Stimulated activated CD4-positive, alpha-beta T cell treated with anti-CD3 and anti-CD28 coated beads, Interleukin-12 subunit alpha, Interleukin-12 subunit beta, amount 100 ng/mL, for 48 hours (primary cell): ENCODE data around the gene ACTR2.
A peak's percentile ranks its signal among the peaks of the same experiment; 100 is the strongest.
"Not testable (repeated sequence)": the region's sequence is repeated elsewhere in the genome, so short reads cannot be mapped to it uniquely, and the experiment has no call there.

Source experiments
- DNase-seq, 3 donors: peaks; one replicate each; pipeline ENCODE4 v3.0.0-alpha.2; 2020; ENCODE audit warnings: low read depth in 2 of 3, low spot score in 1 of 3

ACTR2 gene

DNA sequence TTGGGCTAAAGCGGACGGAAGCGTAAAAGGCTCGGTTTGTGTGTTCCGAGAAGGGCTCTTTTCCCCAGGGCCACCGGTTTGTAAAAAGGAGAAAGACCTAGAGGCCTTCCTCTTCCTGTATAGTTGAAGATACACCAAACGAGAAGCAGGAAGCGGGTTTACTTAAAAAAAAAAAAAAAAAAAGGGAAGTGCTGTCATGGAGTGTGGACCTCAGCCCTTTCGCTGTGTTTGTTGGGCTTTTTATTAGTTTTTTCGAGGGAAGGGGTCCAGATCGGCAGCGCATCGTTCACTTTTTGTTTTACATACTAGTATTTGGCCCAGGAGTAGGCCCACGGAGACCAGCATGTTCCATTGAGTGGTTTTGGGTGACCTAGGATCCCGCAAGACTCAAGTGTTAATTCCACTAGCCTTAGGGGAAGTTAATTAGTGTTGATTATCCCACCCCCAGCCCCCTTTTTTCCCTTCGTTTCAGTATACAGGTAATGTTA, 676 bp downstream of the ACTR2 start:
- peak in 1 of 3 donors; percentile 38 for DNase-seq

- DNase-seq = no peak
Observed at GRCh38 chr2:65231121-65231520, 3.5 kb downstream of the ACTR2 start.

- peak in 1 of 3 donors; percentile 3 for DNase-seq
Observed at GRCh38 chr2:65231892-65232477, 4.4 kb downstream of the ACTR2 start.

DNA sequence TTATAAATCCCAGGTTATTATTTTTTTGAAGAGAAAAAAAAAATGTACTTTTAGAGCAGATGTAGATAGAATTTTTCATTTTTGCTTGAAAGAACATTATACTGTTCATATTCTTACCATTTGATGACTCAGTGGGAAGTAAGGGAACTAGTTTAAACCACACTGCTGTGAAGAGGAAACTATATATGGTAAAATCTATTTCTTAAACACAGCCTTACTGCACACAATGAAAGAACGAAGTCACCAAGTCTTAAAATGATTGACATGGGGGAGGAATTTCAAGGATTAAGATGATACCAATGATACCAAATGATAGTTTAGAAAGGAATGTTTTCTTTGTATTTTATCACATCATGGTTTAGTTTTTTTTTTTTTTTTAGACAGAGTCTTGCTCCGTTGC, 5.0 kb downstream of the ACTR2 start:
- DNase-seq = no peak

DNA sequence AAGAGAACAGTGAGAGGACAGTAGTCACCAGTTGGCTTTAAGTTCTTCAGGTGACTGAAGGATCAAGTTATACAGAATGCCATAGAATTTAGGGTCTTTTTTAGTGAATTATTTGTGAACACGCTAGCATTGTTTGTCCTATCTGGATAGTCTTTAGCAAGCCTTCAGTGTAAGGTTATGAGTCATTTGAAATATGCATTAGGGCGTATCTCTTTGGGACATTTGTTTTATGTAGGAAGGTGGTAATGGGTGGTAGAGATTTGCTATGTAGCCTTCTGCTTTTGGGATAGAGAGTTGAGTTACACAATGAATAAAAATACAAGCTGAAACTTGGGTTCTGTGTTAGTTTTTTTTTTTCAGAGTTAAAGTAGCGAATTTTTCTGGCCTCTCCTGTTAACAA, 13.0 kb downstream of the ACTR2 start:
- DNase-seq = no peak

DNA sequence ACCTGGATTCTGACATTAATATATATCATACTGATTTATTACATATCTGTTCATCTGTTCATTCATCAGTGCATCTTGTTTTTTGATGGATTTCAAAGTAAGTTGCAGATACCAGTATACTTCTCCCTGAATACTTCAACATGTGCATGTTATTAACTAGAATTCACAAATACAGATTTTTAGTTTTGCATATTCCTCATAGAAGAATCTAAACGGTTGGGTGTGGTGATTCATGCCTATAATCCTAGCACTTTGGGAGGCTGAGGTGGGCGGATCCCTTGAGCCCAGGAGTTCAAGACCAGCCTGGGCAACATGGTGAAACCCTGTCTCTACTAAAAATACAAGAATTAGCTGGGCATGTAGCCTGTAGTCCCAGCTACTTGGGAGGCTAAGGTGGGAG, 16.8 kb downstream of the ACTR2 start:
- DNase-seq = not testable (repeated sequence)

DNA sequence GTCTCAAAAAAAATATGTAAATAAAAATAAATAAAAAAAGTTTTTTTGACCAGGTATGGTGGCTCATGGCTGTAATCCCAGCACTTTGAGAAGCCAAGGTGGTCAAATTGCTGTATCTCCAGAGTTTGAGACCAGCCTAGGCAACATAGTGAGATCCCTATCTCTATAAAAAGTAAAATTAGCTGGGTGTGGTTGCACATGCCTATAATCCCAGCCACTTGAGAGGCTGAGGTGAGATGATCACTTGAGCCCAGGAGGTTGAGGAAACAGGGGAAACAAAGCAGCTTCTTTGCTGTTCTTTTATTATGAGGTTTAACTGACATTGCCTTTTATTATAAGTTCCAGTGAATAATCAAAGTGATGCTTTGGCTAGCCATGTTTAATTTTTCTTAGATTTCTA, 25.0 kb downstream of the ACTR2 start:
- no peak for DNase-seq

- DNase-seq = no peak
Observed at GRCh38 chr2:65255356-65255755, 27.7 kb downstream of the ACTR2 start.

GRCh38 chr2:65256054-65256453, 28.4 kb downstream of the ACTR2 start:
- DNase-seq = no peak

DNA sequence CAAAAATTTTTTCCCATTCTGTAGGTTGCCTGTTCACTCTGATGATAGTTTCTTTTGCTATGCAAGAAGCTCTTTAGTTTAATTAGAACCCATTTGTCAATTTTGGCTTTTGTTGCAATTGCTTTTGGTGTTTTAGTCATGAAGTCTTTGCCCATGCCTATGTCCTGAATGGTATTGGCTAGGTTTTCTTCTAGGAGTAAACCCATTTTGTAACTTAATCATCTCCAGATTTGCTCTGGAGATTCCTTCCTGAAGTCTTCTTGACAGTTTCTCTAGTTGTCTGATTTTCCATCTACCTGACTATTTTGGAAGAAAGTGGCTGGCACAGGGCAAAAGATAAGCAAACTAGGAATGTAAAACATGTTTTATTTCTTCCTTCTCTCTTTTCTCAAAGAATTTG, 30.2 kb downstream of the ACTR2 start:
- DNase-seq = not testable (repeated sequence)

GRCh38 chr2:65261676-65262075, 34.0 kb downstream of the ACTR2 start:
- no peak for DNase-seq

- no peak for DNase-seq
Observed at GRCh38 chr2:65263262-65263661, 35.6 kb downstream of the ACTR2 start.

GRCh38 chr2:65263986-65264385, 36.4 kb downstream of the ACTR2 start:
- DNase-seq = no peak

GRCh38 chr2:65264821-65265670, 37.4 kb downstream of the ACTR2 start:
- no peak for DNase-seq

- DNase-seq = no peak
Observed at GRCh38 chr2:65265671-65266045, 38.0 kb downstream of the ACTR2 start.

DNA sequence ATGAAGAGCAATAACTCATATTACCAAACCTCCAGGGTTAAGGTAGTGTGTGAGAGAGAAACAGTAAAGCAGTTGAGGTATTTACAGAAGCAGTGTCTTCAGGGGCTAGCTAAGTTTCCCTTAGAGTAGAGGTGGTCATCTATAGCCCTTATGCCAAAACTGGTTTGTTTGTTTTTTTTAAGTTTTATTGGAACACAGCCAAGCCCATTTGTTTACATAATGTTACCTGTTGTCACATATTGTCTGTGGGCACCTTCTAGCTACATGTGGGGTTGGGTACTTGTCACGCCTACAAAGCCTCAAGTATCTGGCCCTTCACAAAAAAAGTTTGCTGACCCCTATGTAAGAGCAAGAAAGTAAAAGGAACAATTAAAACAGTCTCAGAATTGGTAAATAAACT, 39.4 kb downstream of the ACTR2 start:
- DNase-seq = no peak

- DNase-seq = no peak
Observed at GRCh38 chr2:65268957-65269356, 41.3 kb downstream of the ACTR2 start.

GRCh38 chr2:65273344-65273743, 45.7 kb downstream of the ACTR2 start:
- DNase-seq = no peak

GRCh38 chr2:65275141-65275915, 47.7 kb downstream of the ACTR2 start:
- DNase-seq = no peak

GRCh38 chr2:65276609-65277008, 49.0 kb downstream of the ACTR2 start:
- no peak for DNase-seq

GRCh38 chr2:65277118-65277517, 49.5 kb downstream of the ACTR2 start:
- DNase-seq = no peak
